GM19328 (cell line): ENCODE results near the gene ATP7B.
"Not testable (repeated sequence)": the region's sequence is repeated elsewhere in the genome, so short reads cannot be mapped to it uniquely, and the experiment has no call there.

ENCODE experiments used
- ATAC-seq: cut with Tn5 transposase; IDR thresholded peaks from one replicate; pipeline ENCODE4 v1.9.1; 2021; ENCODE audit warnings: mild to moderate bottlenecking, moderate library complexity; ENCODE audit not compliant: unreplicated experiment

Gene ATP7B

DNA sequence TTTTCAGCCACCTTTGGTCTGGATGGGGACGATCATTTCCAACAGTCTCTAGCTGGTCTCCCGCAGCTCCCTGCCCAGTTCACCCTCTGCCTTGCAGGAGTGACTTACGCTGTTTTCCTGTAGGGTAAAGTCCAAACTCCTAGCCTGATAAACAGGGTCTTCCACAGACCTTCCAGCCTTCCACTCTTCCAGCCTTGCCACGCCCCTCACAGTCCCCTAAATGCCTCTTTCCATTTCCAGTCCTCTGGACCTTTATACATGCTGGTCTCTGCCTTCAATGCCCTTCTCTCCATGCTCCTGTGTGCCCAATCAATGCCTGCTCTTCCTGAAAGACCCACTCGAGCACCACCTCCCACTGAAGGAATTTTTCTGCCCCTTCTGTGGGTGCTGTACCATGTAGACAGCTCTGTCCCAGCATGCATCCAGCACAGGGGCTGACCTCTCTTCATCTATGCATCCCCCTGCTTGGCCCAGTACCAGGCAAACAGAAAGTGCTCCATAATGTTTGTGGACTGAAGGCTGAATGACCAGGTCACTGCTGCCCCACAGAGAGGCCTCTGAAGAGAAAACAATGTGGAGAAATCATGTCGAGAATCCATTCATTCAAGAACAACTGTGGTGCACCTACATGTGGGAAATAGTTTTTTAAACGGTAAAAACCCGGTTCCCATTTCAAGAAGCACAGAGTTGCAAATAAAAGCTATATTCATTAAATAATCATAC lies 4.6 kb downstream of the ATP7B start:
- ATAC-seq: no peak

DNA sequence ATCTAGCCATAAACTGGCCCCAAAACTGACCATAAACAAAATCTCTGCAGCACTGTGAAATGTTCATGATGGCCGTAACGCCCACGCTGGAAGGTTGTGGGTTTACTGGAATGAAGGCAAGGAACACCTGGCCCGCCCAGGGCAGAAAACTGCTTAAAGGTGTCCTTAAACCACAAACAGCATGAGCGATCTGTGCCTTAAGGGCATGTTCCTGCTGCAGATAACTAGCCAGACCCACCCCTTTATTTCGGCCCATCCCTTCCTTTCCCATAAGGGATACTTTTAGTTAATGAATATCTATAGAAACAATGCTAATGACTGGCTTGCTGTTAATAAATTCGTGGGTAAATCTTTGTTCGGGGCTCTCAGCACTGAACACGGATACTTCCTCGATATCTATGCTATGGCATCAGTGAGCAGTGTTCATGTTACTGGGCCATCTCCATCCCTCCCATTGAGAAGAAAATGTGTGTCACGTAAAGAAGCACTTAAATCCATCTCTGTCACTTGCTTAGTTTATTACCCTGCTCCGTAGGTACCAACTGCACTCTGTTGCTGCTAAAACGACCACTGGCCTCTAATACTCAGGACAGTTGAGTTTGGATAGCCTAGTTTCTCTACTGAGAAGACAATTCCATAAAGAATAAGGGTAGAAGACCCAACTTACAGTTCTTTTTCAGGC lies 5.3 kb downstream of the ATP7B start:
- ATAC-seq: no peak

DNA sequence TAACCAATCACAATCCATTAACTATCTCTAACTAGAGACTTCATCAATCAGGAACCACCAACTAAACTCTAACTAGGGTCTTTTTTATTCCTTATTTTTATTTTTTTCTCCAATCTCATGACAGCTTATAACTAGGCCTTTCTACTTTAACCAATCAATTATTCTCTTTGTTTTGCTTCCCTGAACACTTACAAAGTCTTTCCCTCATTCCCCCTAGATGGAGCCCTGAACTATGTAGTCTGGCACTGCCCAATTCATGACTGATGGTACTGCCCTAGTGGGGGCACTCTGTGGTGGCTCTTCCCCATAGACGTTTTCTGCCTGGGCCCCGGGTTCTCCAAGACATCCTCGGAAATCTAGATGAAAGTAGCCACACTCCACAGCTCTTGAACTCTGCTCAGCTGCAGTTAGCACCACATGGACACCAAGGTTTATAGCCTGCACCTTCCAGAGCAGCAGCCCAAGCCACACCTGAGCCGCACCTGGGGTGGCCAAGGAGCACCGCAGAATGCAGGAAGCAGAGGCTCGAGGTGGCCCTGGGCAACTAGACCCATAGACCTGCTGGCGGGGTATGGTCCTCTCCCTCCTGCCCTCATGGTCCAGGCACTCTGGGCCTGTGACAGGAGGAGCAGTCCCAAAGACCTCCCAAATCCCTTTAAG lies 6.6 kb downstream of the ATP7B start:
- ATAC-seq: no peak

DNA sequence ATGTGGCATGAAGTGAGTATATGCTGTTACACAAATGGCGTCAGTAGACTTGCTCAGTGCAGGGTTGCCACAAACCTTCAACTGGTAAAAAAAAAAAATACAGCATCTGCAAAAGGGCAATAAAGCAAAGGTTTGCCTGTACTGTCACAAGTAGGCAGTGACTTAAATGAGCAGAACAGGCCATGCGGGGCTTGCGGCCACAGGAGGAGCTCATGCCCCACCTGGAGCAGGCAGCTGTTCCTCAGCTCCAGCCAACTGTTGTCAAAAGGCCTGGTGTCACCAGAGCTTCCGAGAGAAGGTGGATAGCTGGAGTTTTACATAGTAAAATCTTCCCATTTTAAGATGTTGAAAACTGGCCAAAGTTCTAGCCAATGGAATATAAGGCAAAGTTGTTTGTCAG lies 7.7 kb downstream of the ATP7B start:
- no peak for ATAC-seq

DNA sequence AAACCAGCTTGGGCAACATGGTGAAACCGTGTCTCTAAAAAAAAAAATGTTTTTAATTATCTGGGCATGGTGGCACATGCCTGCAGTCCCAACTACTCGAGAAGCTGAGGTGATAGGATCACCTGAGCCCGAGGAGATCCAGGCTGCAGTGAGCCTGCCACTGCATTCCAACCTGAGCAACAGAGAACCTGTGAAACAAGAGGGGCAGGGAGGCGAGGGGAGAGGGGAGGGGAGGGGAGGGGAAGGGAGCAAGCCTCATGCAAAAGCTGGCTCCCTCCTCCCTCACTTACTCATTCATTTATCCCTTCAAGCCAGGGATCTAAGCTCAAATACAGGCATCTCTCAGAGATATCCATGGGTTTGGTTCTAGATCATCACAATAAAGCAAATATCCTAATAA lies 8.9 kb downstream of the ATP7B start:
- no peak for ATAC-seq

DNA sequence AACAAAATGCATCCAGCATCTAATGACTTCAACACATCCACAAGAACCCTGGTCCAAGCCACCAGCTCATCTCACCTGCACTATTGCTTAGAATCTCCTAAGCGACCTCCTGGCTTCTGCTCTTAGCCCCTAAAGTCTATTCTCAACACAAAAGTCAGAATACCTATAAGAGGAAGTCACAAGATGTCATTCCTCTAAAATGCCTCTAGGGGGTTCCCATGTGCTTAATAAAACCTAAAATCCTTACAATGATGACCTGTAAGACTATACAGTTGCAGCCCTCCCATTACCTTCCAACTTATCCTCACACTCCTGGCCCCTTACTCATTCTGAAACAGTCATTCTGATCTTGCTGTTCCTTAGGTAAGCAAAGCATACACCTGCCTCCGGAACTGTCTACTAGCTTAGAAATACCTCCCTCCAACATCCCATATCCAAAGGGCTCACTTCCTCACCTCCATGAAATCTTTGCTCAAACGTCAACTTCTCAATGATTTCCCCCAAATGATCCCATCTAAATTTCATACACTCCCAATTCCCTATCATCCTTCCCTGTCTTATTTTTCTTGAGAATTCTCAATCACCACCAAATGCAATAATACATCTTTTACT lies 10.0 kb downstream of the ATP7B start:
- no peak for ATAC-seq

DNA sequence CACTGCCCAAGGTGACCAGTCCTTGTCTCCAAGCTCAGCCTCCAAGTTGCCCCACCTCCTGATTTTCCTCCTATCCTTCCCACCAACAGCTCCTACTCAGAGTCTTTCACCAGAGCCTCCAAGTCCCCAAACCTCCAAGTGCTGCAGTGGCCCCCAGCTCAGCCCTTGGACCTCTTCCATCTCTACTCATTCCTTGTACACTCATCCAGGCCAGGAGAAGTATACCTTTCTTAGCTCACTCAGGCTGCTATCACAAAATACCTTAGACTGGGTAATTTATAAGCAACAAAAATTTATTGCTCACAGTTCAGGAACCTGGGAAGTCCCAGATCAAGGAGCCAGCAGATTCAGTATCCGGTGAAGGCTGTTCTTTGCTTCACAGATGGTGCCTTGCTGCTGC lies 11.3 kb downstream of the ATP7B start:
- no peak for ATAC-seq

DNA sequence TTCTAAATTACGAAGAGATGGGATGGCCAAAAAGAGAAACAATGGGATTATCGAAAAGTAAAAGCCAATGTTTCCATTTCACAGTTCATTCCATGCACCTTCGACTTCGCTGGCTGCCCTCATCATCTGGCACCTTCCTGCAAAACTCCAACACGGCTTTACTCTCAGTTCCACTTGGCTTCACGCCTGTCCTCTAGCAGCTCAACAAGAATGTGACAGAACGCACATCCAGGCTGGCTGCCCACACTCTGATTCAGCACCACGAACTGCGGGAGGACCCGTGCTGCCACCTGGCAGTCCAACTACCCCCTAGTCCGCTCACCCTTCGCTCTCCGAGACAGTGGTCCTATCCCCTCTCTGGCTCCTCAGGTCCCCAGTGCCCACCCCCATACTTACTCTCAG lies 11.7 kb downstream of the ATP7B start:
- ATAC-seq: no peak

DNA sequence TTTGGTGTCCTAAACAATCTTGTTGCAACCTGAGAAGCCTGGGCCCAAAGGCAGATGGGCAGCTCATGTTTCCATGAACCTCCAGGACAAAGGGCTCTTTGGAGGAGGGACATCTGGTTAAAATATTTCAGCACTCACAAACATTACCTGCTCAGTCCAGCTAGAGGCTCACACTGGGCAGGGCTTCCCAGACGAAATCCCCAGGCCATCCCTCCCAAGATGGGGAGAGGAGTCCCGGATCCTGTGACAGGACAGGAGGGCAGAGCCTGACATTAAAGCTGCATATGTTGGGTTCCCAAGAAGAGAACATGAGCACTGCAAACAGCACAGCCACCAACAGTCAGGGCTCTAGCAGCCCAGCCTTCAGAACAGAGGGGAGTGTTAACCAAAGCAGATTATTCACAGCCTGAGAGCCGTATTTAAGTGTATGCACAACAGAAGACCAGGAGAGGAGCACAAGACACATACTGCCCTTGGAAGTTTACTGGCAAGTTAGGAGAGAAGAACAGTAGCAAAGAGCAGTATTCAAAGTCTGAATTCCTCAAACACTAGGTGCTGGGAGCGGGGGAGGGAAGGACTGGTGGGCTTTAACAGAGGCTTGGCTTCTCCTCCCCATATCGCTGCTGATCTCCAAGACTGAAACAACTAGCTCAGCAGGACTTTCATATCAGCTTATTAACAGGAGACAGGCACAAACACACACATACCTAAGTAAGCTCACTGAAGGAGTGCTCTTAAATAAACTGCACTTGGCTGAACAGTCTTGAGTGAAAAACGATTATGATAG lies 12.3 kb downstream of the ATP7B start:
- no peak for ATAC-seq

DNA sequence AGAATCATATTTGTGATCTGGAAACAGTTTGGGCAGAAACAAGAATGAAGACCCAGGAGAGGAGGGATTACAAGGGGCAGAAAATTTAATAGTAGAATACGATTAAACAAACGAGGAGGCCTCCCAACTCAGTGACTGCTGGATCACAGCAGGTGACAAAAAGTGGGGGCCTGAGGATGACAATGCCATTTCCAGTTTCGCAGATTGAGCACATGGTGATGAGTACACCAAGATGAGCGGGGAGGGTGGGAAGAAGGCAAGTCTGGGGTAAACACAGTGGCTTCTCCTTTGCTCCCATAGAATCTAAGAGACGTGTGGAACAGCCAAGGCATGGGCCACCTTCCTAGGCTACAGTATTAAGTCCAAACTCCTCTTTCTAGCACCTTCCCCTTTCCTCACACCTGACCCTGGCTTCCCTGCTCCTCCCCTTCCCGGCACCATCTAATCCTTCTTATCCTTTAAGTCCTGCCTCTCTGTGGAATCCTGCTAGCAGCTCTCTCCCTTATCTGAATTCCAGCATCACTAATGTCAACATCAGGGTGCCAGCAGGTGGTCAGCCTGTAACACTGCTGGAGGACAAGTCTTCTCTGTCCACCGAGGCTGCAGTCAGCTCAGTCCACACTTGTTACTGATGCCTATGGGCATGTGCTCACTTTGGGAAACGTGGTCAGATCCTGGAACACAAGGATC lies 13.5 kb downstream of the ATP7B start:
- no peak for ATAC-seq

DNA sequence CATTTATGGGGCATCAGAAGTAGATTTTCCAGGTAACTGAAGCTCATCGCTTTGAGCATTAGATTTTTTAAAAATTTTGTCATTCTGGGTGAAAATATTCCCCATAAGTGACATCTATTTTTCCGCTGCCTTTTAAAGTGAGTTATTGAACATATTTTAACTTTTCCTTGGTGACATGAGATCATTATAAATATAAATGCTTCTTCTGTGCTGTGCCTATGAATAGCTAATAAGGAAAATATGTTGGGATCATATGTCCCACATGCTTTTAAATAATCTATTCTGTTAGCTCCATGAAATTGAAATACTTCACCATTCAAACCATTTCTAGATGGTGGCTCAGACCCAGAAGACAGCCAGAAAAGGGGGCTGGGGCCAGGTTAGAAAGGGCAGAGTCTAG lies 14.1 kb downstream of the ATP7B start:
- no peak for ATAC-seq

DNA sequence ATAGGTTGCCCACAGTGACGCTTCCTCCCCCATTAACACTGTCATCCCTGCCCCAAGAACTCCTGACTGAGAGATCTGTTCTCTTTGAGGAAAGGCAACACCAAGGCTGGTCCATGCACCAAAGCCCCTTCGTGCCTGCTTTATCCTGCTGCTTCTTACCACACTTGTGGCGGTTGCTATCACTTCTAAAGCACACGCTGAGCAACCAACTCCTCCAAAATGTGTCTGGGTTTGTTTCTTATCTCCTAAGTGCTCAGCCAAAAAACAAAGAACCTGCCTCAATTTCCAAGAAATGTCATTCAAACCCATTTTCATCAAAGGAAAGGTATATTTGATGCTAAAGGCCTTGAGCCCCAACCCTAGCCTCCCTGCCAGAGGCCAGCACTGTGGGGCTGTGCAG lies 14.6 kb downstream of the ATP7B start:
- no peak for ATAC-seq

DNA sequence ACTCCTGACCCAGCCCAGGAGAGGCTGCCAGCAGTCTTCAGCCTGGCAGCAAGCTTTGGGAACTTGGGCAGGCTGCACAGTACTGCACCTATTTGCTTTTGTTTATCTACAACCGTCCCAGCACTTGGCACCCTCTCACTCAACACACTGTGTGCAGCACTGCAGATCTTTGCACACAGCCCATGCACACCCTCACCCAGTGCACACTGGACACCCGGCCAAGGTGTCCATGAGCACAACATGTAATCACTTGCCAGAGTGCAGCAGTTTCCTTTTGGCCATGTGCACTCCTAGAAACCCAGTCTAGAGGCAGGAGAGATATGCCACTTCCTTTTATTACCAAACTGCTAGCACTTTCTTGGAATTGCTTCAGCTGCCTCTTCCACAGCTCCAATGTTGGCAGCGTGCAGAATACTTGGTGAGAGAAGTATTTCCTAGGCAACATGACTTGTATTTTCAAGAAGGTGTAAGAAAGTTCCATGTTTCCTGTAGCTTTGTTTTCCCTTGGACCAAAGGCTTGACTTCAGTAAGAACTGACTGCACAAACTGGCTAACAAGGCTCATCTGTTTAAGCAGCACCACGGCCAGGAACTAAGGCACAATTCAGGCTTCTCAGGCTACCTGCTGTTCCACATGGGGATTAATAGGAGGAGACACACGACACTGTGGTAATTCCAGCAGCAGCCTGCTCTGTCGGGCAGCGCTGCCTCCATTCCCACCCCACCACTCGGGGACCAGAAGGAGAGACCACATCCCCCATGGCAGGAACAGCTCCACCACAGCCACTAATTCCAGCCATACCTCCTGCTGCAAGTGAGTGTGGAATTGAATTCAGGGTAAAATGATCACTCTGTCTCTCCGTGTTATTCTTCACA lies 15.3 kb downstream of the ATP7B start:
- ATAC-seq: no peak

DNA sequence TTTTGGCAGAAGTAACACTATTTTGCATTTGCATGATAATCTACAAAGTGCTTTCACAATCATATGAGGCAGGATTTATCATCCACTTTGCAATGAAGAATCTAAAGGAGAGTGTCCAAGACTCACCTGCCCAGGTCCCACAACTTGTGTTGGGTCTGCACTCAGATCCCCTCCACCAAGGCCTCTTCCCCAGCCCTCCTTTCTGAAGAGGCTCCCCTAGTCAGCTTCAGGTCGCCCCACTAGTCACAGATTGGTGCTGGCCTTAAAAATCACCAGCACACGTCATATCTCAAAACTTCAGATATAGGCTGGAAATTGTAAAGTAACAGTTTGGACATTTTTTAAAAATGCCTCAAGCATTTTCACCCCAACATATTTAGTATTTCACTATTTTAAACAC lies 17.5 kb downstream of the ATP7B start:
- no peak for ATAC-seq

DNA sequence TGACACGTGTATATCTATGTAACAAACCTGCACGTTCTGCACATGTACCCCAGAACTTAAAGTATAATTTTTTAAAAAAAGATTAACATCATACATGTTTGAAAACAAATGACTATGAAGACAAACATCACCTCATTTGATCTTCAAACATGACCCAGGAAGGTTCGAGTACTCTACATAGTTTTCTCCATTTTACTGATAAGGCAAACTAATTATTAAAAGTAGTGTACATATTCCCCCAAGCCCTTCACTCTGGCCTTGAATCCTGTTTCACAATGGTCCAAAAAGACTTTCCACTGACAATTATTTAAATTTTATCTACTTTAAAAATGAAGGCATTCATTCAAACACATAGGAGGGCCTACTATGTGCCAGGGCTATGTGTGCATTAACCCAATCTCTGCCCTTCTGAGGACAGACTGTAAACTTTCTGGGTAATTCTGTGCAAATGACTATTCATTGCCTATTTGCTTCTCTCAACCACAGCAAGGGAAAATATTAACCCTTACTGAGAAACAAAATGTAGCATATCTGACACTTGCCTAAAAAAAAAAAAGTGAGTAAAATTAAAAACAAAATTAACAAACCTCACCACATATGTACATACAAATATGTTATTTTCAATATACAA lies 22.1 kb downstream of the ATP7B start:
- no peak for ATAC-seq

DNA sequence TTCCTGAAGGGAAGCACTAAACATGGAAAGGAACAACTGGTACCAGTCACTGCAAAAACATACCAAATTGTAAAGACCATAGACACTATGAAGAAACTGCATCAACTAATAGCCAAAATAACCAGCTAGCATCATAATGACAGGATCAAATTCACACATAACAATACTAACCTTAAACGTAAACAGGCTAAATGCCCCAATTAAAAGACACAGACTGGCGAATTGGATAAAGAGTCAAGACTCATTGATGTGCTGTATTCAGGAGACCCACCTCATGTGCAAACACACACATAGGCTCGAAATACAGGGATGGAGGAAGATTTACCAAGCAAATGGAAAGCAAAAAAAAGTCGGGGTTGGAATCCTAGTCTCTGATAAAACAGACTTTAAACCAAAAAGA lies 26.3 kb downstream of the ATP7B start:
- not testable (repeated sequence) for ATAC-seq

DNA sequence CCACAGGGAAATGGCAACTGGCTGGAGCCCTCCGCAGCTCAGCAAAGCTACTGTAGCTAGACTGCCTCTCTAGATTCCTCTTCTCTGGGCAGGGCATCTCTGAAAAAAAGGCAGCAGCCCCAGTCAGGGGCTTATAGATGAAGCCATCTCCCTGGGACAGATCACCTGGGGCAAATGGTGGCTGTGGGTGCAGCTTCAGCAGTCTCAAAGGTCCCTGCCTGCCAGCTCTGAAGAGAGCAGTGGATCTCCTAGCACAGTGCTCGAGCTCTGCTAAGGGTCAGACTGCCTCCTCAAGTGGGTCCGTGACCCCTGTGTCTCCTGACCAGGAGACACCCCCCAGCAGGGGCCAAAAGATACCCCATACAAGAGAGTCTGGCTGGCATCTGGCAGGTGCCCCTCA lies 28.0 kb downstream of the ATP7B start:
- ATAC-seq: not testable (repeated sequence)

DNA sequence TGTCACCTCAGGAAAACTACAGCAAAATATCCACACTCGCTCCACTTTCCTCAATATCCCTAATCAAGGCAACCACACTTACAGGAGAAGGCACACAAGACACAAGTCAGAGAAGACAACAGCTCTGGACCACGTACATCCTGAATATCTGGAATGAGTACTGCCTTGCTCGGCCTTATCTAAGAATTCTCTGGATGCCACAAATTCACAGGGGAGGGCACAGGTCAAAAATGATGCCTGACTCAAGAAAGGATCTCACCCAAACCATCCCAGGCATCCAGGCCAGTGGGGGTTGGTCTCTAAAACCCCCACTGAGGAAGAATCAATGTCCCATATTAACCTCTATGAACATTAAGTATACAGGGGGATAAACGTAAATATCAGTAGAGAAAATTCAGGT lies 29.9 kb downstream of the ATP7B start:
- ATAC-seq: no peak

DNA sequence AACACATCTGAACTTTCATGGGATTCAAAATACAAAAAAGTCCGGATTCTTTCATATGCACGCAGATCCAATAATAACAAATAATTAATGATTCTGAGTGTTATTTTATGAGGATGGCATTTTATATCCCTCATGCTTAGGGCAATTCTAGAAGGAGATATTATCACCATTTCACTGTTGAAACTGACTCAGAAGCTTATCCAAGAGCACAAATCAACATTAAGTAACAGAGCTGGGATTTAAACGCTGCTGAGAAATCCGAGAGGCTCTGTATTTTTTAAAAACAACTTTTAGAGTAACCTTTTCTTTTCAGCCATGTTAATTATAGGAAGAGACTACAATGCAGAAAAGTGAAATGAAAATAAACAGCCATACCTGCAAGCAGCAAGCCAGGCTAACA lies 30.3 kb downstream of the ATP7B start:
- no peak for ATAC-seq
